ENCODE data around the gene LIPT1.

The LIPT1 gene

GRCh38 chr2:99154643-99155536 lies at the start of gene LIPT1, which contains the start of gene TSGA10:
Gene LIPT1, plus strand, starts transcription at chr2:99154967. Its CDS starts 6,991 bp downstream, at chr2:99161958.
Gene TSGA10, minus strand, starts transcription at chr2:99154942. Its CDS starts 45,503 bp downstream, at chr2:99109439.
- DNase-seq: peak; percentile 93
- peak within 1 kb of the TSS; percentile 83 for H3K4me3 ChIP-seq (ENCODE audit: low read depth, low read length)
- TF ChIP-seq CTCF (IDR thresholded peaks at IDR 0.05; ENCODE audit: low read depth, low read length): no peak; the same call in 1 of the 2 replicates
- H3K36me3 ChIP-seq: no peaks in the 10 kb centered on the region; the same call in none of the 2 replicates
- no peaks in the 10 kb centered on the region for H3K9me3 ChIP-seq (ENCODE audit: severe bottlenecking)
- H3K27ac ChIP-seq: peak within 1 kb of the TSS; percentile 81
- no peaks in the 10 kb centered on the region for H3K27me3 ChIP-seq (ENCODE audit: insufficient read depth, low read depth, severe bottlenecking)

- Histone ChIP-seq H3K27ac (no peak overlapping the region), H3K27me3 (ENCODE audit: insufficient read depth, low read depth, severe bottlenecking) (no peaks in the 10 kb centered on the region), H3K4me3 (ENCODE audit: low read depth, low read length) (no peak overlapping the region), H3K36me3 (no peaks in the 10 kb centered on the region), H3K9me3 (ENCODE audit: severe bottlenecking) (no peaks in the 10 kb centered on the region)
- TF ChIP-seq CTCF (IDR thresholded peaks at IDR 0.05; ENCODE audit: low read depth, low read length): no peak
- no peak for DNase-seq
Observed at GRCh38 chr2:99106913-99107312, 47.9 kb upstream of the LIPT1 start.

GRCh38 chr2:99111236-99111635 lies 43.5 kb upstream of the LIPT1 start:
- Histone ChIP-seq H3K36me3 (no peaks in the 10 kb centered on the region), H3K9me3 (ENCODE audit: severe bottlenecking) (no peaks in the 10 kb centered on the region), H3K27ac (no peak overlapping the region), H3K4me3 (ENCODE audit: low read depth, low read length) (no peak overlapping the region), H3K27me3 (ENCODE audit: insufficient read depth, low read depth, severe bottlenecking) (no peaks in the 10 kb centered on the region)
- no peak for DNase-seq
- TF ChIP-seq CTCF (IDR thresholded peaks at IDR 0.05; ENCODE audit: low read depth, low read length): no peak

GRCh38 chr2:99111945-99112344 lies 42.8 kb upstream of the LIPT1 start:
- no peaks in the 10 kb centered on the region for H3K27me3 ChIP-seq (ENCODE audit: insufficient read depth, low read depth, severe bottlenecking)
- H3K4me3 ChIP-seq (ENCODE audit: low read depth, low read length): no peak overlapping the region
- H3K27ac ChIP-seq: no peak overlapping the region
- H3K9me3 ChIP-seq (ENCODE audit: severe bottlenecking): no peaks in the 10 kb centered on the region
- DNase-seq: no peak
- TF ChIP-seq CTCF (IDR thresholded peaks at IDR 0.05; ENCODE audit: low read depth, low read length): no peak
- no peaks in the 10 kb centered on the region for H3K36me3 ChIP-seq

- Histone ChIP-seq H3K27me3 (ENCODE audit: insufficient read depth, low read depth, severe bottlenecking) (no peaks in the 10 kb centered on the region), H3K4me3 (ENCODE audit: low read depth, low read length) (no peak overlapping the region), H3K9me3 (ENCODE audit: severe bottlenecking) (no peaks in the 10 kb centered on the region), H3K27ac (no peak overlapping the region), H3K36me3 (no peaks in the 10 kb centered on the region)
- no peak for DNase-seq
- no peak for TF ChIP-seq CTCF (IDR thresholded peaks at IDR 0.05; ENCODE audit: low read depth, low read length)
Observed at GRCh38 chr2:99112617-99113016, 42.1 kb upstream of the LIPT1 start.
